Naive B cell (primary cell): ENCODE results near the gene CNTNAP5. TPM values are rescaled to one million over a fixed set of nuclear protein-coding genes. Genes with fewer than 3 reads are reported as not detected.

Experiments
- ATAC-seq, 2 donors: fragments of 150-1000 bp; cut with Tn5 transposase; 2 replicates each; pipeline ENCODE4 v1.10.0; 2021; ENCODE audit warnings: low read depth in 2 of 2, mild to moderate bottlenecking in 2 of 2, moderate library complexity in 2 of 2
- DNase-seq: peaks from one replicate; pipeline ENCODE4 v3.0.0; 2022
- H3K27ac Mint-ChIP-seq, 6 donors: one replicate each; pipeline ENCODE4 v1.8.0; 2020 to 2022; ENCODE audit warnings: mild to moderate bottlenecking in 6 of 6, mixed read lengths in 6 of 6, moderate library complexity in 5 of 6, inconsistent platforms in 2 of 6
- H3K27me3 Mint-ChIP-seq, 3 donors: one replicate each; pipeline ENCODE4 v1.8.0; 2021 to 2022; ENCODE audit warnings: mixed read lengths in 3 of 3, mild to moderate bottlenecking in 1 of 3
- H3K36me3 Mint-ChIP-seq, 2 donors: one replicate each; pipeline ENCODE4 v1.8.0; 2020 to 2022; ENCODE audit warnings: mixed read lengths in 2 of 2, inconsistent platforms in 1 of 2, mild to moderate bottlenecking in 1 of 2
- H3K4me1 Mint-ChIP-seq, 3 donors: one replicate each; pipeline ENCODE4 v1.8.0; 2020 to 2022; ENCODE audit warnings: mixed read lengths in 3 of 3, inconsistent platforms in 1 of 3, mild to moderate bottlenecking in 1 of 3, moderate library complexity in 1 of 3
- H3K4me3 Mint-ChIP-seq, 8 donors: one replicate each; pipeline ENCODE4 v1.8.0; 2020 to 2022; ENCODE audit warnings: mild to moderate bottlenecking in 8 of 8, mixed read lengths in 8 of 8, moderate library complexity in 8 of 8, inconsistent platforms in 2 of 8
- H3K9me3 Mint-ChIP-seq, 7 donors: one replicate each; pipeline ENCODE4 v1.8.0; 2020 to 2022; ENCODE audit warnings: mixed read lengths in 7 of 7, mild to moderate bottlenecking in 5 of 7, inconsistent platforms in 2 of 7, moderate library complexity in 1 of 7
- polyA plus RNA-seq, 6 donors: library from polyadenylated mRNA; unstranded; fragments of 300-500 nt; fragmentation: Illumina TruSeq; gene quantifications; one replicate each; pipeline ENCODE4 v1.2.3, GENCODE V29; 2021; ENCODE audit warnings: low read depth in 6 of 6

The CNTNAP5 gene
- polyA plus RNA-seq, 6 donors from 2014 or later, result not detected

GRCh38 chr2:124193706-124194105 is 168.6 kb downstream of the CNTNAP5 start:
- no peak for ATAC-seq
- Mint-ChIP-seq H3K4me3 (no peak overlapping the region), H3K4me1 (no peaks in the 10 kb centered on the region), H3K36me3 (no peaks in the 10 kb centered on the region), H3K27me3 (no peaks in the 10 kb centered on the region), H3K27ac (peak overlapping the region in 1 of 6 donors; percentile 71), H3K9me3 (peaks cover 0 to 8% (median 2%) of the 10 kb centered on the region in 7 donors)
- no peak for DNase-seq

GRCh38 chr2:124201713-124202112 is 176.6 kb downstream of the CNTNAP5 start:
- Mint-ChIP-seq H3K4me3 (no peak overlapping the region), H3K27me3 (no peaks in the 10 kb centered on the region), H3K36me3 (no peaks in the 10 kb centered on the region), H3K4me1 (no peaks in the 10 kb centered on the region), H3K9me3 (peaks cover 2 to 16% (median 8%) of the 10 kb centered on the region in 7 donors), H3K27ac (no peak overlapping the region)
- ATAC-seq (no peak), DNase-seq (no peak)

GRCh38 chr2:124209441-124209840 is 184.4 kb downstream of the CNTNAP5 start:
- Mint-ChIP-seq H3K9me3 (peaks cover 0 to 16% (median 6%) of the 10 kb centered on the region in 7 donors), H3K36me3 (no peaks in the 10 kb centered on the region), H3K27ac (no peak overlapping the region), H3K27me3 (no peaks in the 10 kb centered on the region), H3K4me3 (no peak overlapping the region), H3K4me1 (no peaks in the 10 kb centered on the region)
- ATAC-seq (no peak), DNase-seq (no peak)

DNA sequence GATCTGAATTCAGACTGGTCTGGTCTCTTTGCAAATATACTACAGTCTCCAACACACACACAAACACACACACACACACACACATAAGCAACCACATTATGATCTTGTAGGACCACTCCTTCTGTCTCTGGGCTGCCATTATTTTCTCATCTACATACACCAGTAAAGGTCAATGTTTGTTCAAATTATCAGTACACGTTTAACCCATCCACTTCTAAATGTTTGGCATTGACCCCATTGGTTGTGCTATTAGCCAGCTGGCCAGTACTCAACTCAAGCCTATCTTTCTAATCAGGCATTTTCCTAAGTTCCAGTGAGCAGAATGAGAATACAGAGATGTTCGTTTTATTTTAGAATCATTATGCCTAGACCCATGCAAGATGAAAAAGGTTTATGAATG is 186.4 kb downstream of the CNTNAP5 start:
- DNase-seq (no peak), ATAC-seq (no peak)
- Mint-ChIP-seq H3K27me3 (no peaks in the 10 kb centered on the region), H3K27ac (no peak overlapping the region), H3K9me3 (peaks cover 0 to 10% (median 5%) of the 10 kb centered on the region in 7 donors), H3K36me3 (no peaks in the 10 kb centered on the region), H3K4me1 (no peaks in the 10 kb centered on the region), H3K4me3 (no peak overlapping the region)

DNA sequence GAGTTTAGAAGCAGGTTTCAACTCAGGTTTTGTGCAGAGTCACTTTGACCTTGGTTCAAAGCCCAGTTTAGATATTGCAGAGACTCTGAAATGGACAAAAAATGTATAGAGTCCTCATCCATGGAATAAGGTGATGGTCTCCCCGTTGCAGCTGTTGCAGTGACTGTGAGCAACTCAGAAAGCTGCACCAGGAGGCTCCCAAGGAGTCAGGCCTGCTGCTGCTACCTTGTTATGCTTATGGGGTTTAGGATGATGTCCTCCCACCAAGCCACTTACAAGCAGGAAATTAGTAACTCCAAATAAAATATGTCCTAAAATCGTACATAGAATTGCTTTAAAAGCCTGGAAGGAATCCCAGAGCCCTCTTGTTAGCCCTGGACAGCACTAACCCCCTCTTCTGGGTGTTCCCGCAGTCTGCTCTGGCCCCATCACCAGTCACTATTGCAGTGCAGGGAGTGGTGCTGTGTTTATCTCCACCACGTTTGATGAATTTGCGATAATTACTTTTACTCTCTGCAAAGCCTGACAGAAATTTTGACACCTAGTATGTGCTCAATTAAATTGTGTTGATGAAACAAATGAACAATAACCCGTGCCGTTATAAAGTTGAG is 189.0 kb downstream of the CNTNAP5 start:
- no peaks in the 10 kb centered on the region for H3K4me1 Mint-ChIP-seq
- H3K36me3 Mint-ChIP-seq, result no peaks in the 10 kb centered on the region
- H3K27me3 Mint-ChIP-seq, result no peaks in the 10 kb centered on the region
- H3K9me3 Mint-ChIP-seq, result peaks cover 0 to 10% (median 1%) of the 10 kb centered on the region in 7 donors
- no peak overlapping the region for H3K4me3 Mint-ChIP-seq
- DNase-seq (no peak), ATAC-seq (no peak)
- H3K27ac Mint-ChIP-seq, result no peak overlapping the region

DNA sequence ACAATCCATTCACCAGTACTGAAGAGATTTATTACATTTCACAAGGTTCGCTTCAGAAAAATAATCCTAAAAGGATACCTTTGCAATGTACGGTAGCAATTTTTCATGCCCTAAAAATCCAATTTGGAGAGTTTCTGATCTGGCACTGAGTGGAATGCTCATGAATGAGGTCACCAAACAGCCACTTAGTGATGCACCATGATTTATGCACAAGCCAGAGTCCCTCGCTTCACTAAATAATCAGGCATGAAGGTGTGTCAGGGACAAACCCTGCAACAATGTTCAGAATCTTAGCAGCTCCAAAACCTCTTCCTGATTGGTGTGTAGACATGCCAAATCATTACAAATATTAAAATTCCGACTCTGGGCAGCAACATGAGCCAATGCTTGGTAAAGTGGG is 221.1 kb downstream of the CNTNAP5 start:
- H3K27me3 Mint-ChIP-seq, result no peaks in the 10 kb centered on the region
- H3K4me1 Mint-ChIP-seq, result no peaks in the 10 kb centered on the region
- no peak for DNase-seq
- H3K36me3 Mint-ChIP-seq, result no peaks in the 10 kb centered on the region
- no peak for ATAC-seq
- peaks cover 0 to 8% (median 5%) of the 10 kb centered on the region in 7 donors for H3K9me3 Mint-ChIP-seq
- H3K27ac Mint-ChIP-seq, result no peak overlapping the region
- no peak overlapping the region for H3K4me3 Mint-ChIP-seq

DNA sequence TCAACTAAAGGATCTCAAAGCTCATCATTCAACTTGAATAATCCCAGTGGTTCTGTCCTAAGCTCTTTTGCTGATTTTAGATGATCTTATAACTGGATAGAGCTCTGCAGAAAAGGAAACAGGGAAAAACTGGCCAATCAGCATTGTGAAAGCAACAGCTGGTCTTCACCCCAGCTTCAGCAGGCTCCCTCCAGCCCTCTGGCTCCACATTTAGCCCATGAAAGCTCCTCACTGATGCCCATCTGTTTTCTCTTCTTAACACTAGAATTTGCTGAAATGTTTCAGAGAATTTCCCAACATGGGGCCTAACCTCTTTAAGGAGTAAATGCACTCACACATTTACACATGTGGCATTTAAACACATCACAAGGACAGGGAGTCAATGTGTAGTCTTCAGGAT is 223.3 kb downstream of the CNTNAP5 start:
- H3K27ac Mint-ChIP-seq, result no peak overlapping the region
- DNase-seq, result no peak
- no peak overlapping the region for H3K4me3 Mint-ChIP-seq
- H3K36me3 Mint-ChIP-seq, result no peaks in the 10 kb centered on the region
- H3K9me3 Mint-ChIP-seq, result peaks cover 0 to 16% (median 0%) of the 10 kb centered on the region in 7 donors
- no peaks in the 10 kb centered on the region for H3K4me1 Mint-ChIP-seq
- H3K27me3 Mint-ChIP-seq, result no peaks in the 10 kb centered on the region
- no peak for ATAC-seq

GRCh38 chr2:124250433-124250832 is 225.3 kb downstream of the CNTNAP5 start:
- Mint-ChIP-seq H3K4me1 (no peaks in the 10 kb centered on the region), H3K27me3 (no peaks in the 10 kb centered on the region), H3K36me3 (no peaks in the 10 kb centered on the region), H3K4me3 (no peak overlapping the region), H3K27ac (no peak overlapping the region), H3K9me3 (peaks cover 0 to 16% (median 0%) of the 10 kb centered on the region in 7 donors)
- ATAC-seq (no peak), DNase-seq (no peak)

GRCh38 chr2:124254621-124255020 is 229.5 kb downstream of the CNTNAP5 start:
- H3K27me3 Mint-ChIP-seq, result no peaks in the 10 kb centered on the region
- DNase-seq, result no peak
- no peak overlapping the region for H3K27ac Mint-ChIP-seq
- H3K4me1 Mint-ChIP-seq, result no peaks in the 10 kb centered on the region
- no peak for ATAC-seq
- H3K36me3 Mint-ChIP-seq, result no peaks in the 10 kb centered on the region
- peaks cover 0 to 15% (median 5%) of the 10 kb centered on the region in 7 donors for H3K9me3 Mint-ChIP-seq
- no peak overlapping the region for H3K4me3 Mint-ChIP-seq

- no peak overlapping the region for H3K27ac Mint-ChIP-seq
- no peaks in the 10 kb centered on the region for H3K27me3 Mint-ChIP-seq
- no peaks in the 10 kb centered on the region for H3K36me3 Mint-ChIP-seq
- H3K4me1 Mint-ChIP-seq, result no peaks in the 10 kb centered on the region
- H3K9me3 Mint-ChIP-seq, result peaks cover 0 to 13% (median 7%) of the 10 kb centered on the region in 7 donors
- DNase-seq, result no peak
- H3K4me3 Mint-ChIP-seq, result no peak overlapping the region
- ATAC-seq, result no peak
These were observed 232.0 kb downstream of the CNTNAP5 start for GRCh38 chr2:124257120-124257519.

DNA sequence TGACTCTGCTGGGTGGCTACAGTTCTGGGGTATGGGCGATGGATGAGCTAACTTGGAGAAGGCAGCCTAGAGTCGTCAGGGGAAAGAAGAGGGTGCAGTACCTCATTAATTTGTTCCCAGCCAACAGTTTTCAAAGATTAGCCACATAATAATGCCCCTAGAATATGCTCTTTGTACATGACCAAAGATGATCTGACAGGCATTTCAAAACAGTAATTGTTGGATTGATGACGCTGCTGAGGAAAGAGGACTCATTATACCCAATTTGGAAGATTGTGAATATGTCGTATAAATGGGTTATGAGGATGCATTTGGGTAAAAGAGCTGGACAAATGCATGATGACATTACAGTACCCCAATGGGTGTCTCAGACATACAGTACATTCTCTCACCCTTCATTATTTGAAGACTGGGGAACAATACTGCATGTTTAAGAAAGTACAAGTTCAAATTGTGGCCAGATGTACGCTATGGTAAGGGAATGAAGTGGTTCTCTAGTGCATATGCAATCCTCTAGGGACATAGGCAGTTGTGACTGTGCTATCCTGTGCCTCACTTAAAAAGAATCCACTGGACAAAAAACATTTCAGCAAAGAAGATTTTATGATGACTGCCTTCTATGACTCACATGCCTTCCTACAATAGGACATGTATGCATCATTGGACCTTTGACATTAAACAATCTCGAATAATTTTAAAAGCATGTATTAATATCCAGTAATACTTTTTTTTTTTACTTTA is 233.2 kb downstream of the CNTNAP5 start:
- Mint-ChIP-seq H3K9me3 (peaks cover 0 to 13% (median 7%) of the 10 kb centered on the region in 7 donors), H3K27ac (peak overlapping the region in 1 of 6 donors; percentile 15), H3K36me3 (no peaks in the 10 kb centered on the region), H3K4me3 (no peak overlapping the region), H3K27me3 (no peaks in the 10 kb centered on the region), H3K4me1 (no peaks in the 10 kb centered on the region)
- no peak for ATAC-seq
- no peak for DNase-seq

DNA sequence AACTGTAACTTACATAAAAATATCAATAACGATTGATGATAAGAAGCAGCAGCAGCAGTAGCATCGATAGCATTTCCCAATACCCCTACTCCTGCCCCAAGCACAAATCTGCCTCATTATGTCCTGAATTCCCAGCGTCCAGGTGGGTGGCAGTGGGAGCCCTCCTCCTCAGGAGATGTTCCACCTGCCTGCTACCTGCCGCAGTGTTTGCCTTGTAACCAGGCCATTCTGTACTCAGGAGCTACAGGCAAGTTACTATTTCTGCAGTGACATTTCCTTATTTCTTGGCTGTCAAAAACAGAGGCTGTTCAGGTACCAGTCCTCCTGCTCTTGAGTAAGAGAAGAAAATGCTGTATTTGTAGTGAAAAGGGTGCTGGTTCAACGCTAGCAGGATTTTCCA is 236.4 kb downstream of the CNTNAP5 start:
- Mint-ChIP-seq H3K27ac (no peak overlapping the region), H3K4me1 (no peaks in the 10 kb centered on the region), H3K9me3 (peaks cover 2 to 18% (median 12%) of the 10 kb centered on the region in 7 donors)

DNA sequence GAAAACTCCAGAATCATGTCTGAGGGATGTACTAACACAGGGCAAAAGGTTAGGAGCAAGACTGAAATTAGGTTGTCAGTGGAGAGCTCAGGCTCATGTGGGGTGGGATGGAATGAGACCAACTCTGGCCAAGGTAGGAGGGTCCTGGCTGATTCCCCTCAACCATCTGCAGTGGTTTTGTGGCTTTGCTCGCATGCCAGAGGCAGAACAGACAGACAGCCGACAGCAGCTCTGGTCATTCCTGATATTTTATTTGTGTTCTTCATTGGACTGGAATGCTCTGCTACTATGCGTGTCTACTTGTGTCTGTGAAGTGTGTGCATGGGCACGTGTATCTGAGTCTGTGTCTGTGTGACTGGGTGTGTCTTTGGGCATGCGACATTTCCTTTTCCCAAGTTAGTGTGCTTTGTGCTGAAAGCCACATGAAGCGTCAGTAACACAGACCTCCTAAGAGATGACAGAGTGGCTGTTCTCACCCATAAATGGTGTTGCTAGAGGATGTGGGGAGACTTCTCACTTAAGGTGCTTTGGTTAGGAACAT is 239.5 kb downstream of the CNTNAP5 start:
- Mint-ChIP-seq H3K27ac (no peak overlapping the region), H3K4me3 (no peak overlapping the region), H3K4me1 (no peaks in the 10 kb centered on the region), H3K27me3 (no peaks in the 10 kb centered on the region), H3K9me3 (peaks cover 2 to 8% (median 6%) of the 10 kb centered on the region in 7 donors), H3K36me3 (no peaks in the 10 kb centered on the region)
- no peak for ATAC-seq
- DNase-seq, result no peak

More for the DNA sequence above, 236.4 kb downstream of the CNTNAP5 start:
- H3K4me3 Mint-ChIP-seq, result no peak overlapping the region
- DNase-seq (no peak), ATAC-seq (no peak)
- H3K27me3 Mint-ChIP-seq, result no peaks in the 10 kb centered on the region
- H3K36me3 Mint-ChIP-seq, result no peaks in the 10 kb centered on the region

- Mint-ChIP-seq H3K4me1 (no peaks in the 10 kb centered on the region), H3K9me3 (peaks cover 2 to 11% (median 4%) of the 10 kb centered on the region in 7 donors), H3K4me3 (no peak overlapping the region), H3K27ac (no peak overlapping the region), H3K36me3 (no peaks in the 10 kb centered on the region), H3K27me3 (no peaks in the 10 kb centered on the region)
- ATAC-seq, result no peak
- DNase-seq, result no peak
These were observed 242.7 kb downstream of the CNTNAP5 start for GRCh38 chr2:124267794-124268193.
